SK-N-SH treated with all-trans-retinoic acid at 6 μM for 48 hours (cell line): ENCODE measurements around the gene FSTL3.

Experiments
- ARNTL ChIP-seq: fragments of 450-650 bp; formaldehyde crosslinking; IDR thresholded peaks from 2 replicates; pipeline ENCODE4 v1.5.0; 2020; ENCODE audit warnings: low read depth, mild to moderate bottlenecking, moderate library complexity, borderline replicate concordance
- GLIS3 ChIP-seq: fragments of 250-450 bp; sonication (Bioruptor Pico); IDR thresholded peaks from 2 replicates; pipeline ENCODE4 v1.5.0; 2020; ENCODE audit warnings: mild to moderate bottlenecking, moderate library complexity
- RARB ChIP-seq: fragments of 250-450 bp; sonication (Bioruptor Pico); IDR thresholded peaks from 2 replicates; pipeline ENCODE4 v1.8.0; 2021; ENCODE audit warnings: mild to moderate bottlenecking, moderate library complexity
- TCF4 ChIP-seq: fragments of 250-450 bp; sonication (Bioruptor Pico); IDR thresholded peaks from 2 replicates; pipeline ENCODE4 v1.8.0; 2021; ENCODE audit warnings: mild to moderate bottlenecking, moderate library complexity, borderline replicate concordance
- ZFP3 ChIP-seq: fragments of 250-450 bp; sonication (Bioruptor Pico); IDR thresholded peaks from 2 replicates; pipeline ENCODE4 v1.5.0; 2020; ENCODE audit warnings: mild to moderate bottlenecking, moderate library complexity
- ZNF8 ChIP-seq: fragments of 450-650 bp; formaldehyde crosslinking; IDR thresholded peaks from 2 replicates; pipeline ENCODE4 v1.5.0; 2020; ENCODE audit warnings: mild to moderate bottlenecking, moderate library complexity
- TF ChIP-seq, protein P1 (sequence below): fragments of 250-450 bp; sonication (Bioruptor Pico); IDR thresholded peaks from 2 replicates; pipeline ENCODE4 v1.8.0; 2020; ENCODE audit warnings: mild to moderate bottlenecking, moderate library complexity, borderline replicate concordance
- TF ChIP-seq, protein P2 (sequence below): fragments of 250-450 bp; sonication (Bioruptor Pico); IDR thresholded peaks from 2 replicates; pipeline ENCODE4 v1.5.0; 2020; ENCODE audit warnings: mild to moderate bottlenecking, moderate library complexity
- TF ChIP-seq, protein P3 (sequence below): fragments of 250-450 bp; sonication (Bioruptor Pico); IDR thresholded peaks from 2 replicates; pipeline ENCODE4 v1.8.0; 2021; ENCODE audit warnings: low read depth, mild to moderate bottlenecking, moderate library complexity, borderline replicate concordance
- TF ChIP-seq, protein P4 (sequence below): fragments of 250-450 bp; sonication (Bioruptor Pico); IDR thresholded peaks from 2 replicates; pipeline ENCODE4 v1.5.1; 2020; ENCODE audit warnings: low read depth, mild to moderate bottlenecking, moderate library complexity

DNA sequence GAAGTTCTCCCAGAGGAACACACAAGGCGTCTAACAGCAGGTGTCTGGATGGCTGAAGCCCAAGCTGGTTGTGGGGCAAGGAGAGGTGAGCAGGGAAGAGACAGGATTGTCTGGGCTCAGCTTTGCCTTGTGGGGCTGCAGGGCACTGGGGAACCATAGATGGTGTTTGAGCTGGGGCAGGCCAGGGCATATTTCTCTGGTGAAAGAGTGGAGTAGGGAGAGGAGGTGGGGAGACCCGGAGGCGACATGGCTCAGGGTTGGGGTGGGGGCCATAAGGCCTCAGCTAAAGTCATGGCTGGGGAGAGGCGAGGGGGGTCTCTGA is 27.1 kb downstream of the FSTL3 start:
- TF ChIP-seq, protein P1, sequence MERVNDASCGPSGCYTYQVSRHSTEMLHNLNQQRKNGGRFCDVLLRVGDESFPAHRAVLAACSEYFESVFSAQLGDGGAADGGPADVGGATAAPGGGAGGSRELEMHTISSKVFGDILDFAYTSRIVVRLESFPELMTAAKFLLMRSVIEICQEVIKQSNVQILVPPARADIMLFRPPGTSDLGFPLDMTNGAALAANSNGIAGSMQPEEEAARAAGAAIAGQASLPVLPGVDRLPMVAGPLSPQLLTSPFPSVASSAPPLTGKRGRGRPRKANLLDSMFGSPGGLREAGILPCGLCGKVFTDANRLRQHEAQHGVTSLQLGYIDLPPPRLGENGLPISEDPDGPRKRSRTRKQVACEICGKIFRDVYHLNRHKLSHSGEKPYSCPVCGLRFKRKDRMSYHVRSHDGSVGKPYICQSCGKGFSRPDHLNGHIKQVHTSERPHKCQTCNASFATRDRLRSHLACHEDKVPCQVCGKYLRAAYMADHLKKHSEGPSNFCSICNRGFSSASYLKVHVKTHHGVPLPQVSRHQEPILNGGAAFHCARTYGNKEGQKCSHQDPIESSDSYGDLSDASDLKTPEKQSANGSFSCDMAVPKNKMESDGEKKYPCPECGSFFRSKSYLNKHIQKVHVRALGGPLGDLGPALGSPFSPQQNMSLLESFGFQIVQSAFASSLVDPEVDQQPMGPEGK (CRISPR knock-in tag) = no peak
- TF ChIP-seq ZNF8 (CRISPR knock-in tag) (no peak), ARNTL (no peak), RARB (no peak), ZFP3 (CRISPR knock-in tag) (no peak), TCF4 (CRISPR knock-in tag) (no peak), GLIS3 (no peak)
- TF ChIP-seq, protein P2, sequence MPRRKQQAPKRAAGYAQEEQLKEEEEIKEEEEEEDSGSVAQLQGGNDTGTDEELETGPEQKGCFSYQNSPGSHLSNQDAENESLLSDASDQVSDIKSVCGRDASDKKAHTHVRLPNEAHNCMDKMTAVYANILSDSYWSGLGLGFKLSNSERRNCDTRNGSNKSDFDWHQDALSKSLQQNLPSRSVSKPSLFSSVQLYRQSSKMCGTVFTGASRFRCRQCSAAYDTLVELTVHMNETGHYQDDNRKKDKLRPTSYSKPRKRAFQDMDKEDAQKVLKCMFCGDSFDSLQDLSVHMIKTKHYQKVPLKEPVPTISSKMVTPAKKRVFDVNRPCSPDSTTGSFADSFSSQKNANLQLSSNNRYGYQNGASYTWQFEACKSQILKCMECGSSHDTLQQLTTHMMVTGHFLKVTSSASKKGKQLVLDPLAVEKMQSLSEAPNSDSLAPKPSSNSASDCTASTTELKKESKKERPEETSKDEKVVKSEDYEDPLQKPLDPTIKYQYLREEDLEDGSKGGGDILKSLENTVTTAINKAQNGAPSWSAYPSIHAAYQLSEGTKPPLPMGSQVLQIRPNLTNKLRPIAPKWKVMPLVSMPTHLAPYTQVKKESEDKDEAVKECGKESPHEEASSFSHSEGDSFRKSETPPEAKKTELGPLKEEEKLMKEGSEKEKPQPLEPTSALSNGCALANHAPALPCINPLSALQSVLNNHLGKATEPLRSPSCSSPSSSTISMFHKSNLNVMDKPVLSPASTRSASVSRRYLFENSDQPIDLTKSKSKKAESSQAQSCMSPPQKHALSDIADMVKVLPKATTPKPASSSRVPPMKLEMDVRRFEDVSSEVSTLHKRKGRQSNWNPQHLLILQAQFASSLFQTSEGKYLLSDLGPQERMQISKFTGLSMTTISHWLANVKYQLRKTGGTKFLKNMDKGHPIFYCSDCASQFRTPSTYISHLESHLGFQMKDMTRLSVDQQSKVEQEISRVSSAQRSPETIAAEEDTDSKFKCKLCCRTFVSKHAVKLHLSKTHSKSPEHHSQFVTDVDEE (CRISPR knock-in tag) = no peak
- TF ChIP-seq, protein P3, sequence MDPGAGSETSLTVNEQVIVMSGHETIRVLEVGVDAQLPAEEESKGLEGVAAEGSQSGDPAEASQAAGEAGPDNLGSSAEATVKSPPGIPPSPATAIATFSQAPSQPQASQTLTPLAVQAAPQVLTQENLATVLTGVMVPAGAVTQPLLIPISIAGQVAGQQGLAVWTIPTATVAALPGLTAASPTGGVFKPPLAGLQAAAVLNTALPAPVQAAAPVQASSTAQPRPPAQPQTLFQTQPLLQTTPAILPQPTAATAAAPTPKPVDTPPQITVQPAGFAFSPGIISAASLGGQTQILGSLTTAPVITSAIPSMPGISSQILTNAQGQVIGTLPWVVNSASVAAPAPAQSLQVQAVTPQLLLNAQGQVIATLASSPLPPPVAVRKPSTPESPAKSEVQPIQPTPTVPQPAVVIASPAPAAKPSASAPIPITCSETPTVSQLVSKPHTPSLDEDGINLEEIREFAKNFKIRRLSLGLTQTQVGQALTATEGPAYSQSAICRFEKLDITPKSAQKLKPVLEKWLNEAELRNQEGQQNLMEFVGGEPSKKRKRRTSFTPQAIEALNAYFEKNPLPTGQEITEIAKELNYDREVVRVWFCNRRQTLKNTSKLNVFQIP (CRISPR knock-in tag) = no peak
- TF ChIP-seq, protein P4, sequence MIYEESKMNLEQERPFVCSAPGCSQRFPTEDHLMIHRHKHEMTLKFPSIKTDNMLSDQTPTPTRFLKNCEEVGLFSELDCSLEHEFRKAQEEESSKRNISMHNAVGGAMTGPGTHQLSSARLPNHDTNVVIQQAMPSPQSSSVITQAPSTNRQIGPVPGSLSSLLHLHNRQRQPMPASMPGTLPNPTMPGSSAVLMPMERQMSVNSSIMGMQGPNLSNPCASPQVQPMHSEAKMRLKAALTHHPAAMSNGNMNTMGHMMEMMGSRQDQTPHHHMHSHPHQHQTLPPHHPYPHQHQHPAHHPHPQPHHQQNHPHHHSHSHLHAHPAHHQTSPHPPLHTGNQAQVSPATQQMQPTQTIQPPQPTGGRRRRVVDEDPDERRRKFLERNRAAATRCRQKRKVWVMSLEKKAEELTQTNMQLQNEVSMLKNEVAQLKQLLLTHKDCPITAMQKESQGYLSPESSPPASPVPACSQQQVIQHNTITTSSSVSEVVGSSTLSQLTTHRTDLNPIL (CRISPR knock-in tag) = no peak
